AG08396 (cell line): Measurements from ENCODE around the gene OVCH1.
A peak's percentile ranks its signal among the peaks of the same experiment; 100 is the strongest.
"Not testable (repeated sequence)": the region's sequence is repeated elsewhere in the genome, so short reads cannot be mapped to it uniquely, and the experiment has no call there.

Experiments used
- DNase-seq: peaks from one replicate; pipeline ENCODE4 v3.0.0; 2012; ENCODE audit warnings: low spot score, mixed read lengths

OVCH1 gene

DNA sequence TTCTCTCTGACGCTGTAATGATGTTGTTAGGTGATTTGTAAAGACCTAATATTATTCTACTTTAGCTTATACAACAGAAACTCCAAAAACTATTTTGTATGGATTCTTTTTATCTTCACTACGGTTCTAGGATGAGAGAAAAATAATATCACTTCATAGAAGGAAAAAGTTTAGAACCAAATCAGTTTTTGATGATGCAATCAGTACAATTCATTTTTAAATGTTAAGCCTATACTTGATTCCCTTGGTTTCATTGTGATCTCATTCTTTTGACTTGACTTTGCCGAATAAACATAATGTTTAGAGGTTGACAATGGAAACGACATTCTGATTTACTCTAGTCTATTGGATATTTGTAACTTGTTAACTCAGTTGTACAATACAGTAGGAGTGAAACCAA, 91.9 kb downstream of the OVCH1 start:
- no peak for DNase-seq

- DNase-seq, result no peak
These were observed 93.5 kb downstream of the OVCH1 start for GRCh38 chr12:29403991-29404390.

- DNase-seq, result no peak
These were observed 95.0 kb downstream of the OVCH1 start for GRCh38 chr12:29402437-29402836.

DNA sequence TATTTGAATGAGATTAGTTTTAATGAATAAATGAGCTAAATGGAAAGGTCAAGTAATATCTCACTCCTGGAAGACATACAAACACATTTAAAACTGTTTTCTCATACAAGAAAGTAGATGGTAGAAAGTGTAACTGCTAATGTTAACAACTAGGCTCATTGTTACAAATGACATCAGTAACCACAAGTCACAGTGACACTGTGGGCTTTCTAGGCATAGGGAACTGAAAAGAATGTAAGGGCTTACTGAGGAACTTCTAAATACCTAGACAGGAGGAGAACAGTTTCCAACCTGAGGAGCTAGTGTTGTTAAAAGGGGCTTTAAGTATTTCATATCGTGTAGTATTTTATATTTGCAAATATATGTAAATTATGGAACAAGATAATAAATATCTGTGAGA, 99.0 kb downstream of the OVCH1 start:
- no peak for DNase-seq

- DNase-seq, result peak; percentile 63
These were observed 100.7 kb downstream of the OVCH1 start for GRCh38 chr12:29396774-29397173.

GRCh38 chr12:29395356-29395755, 102.1 kb downstream of the OVCH1 start:
- DNase-seq, result no peak

DNA sequence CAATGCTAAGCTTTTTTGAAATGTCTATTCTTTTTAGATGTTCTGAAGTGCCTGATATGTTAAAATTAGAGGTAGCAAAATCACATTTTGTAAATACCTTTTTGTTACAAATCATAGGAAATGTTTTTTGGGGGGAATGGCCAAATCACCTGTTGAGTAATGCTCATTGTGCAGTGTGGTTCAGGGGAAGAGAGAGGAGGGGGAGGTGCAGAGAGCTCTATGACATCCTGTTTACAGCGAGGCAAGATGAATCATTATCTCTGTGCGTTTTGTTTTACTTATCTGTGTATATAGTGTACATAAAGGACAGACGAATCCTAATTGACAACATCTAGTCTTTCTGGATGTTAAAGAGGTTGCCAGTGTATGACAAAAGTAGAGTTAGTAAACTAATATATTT, 107.1 kb downstream of the OVCH1 start:
- not testable (repeated sequence) for DNase-seq

- no peak for DNase-seq
These were observed 108.1 kb downstream of the OVCH1 start for GRCh38 chr12:29389295-29389919.

GRCh38 chr12:29386084-29386680, 111.3 kb downstream of the OVCH1 start:
- DNase-seq, result not testable (repeated sequence)

DNA sequence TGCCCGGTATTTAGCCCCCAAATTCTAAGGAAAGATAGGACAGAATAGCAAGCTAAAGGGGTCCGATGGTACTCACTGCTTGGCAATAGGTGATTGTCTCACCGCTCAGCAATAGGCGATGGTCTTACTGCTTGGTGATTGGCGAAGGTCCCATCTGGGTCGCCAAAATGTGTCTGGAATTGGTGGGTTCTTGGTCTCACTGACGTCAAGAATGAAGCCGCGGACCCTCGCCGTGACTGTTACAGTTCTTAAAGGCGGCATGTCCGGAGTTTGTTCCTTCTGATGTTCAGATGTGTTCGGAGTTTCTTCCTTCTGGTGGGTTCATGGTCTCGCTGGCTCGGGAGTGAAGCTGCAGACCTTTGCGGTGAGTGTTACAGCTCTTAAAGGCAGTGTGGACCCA, 112.3 kb downstream of the OVCH1 start:
- DNase-seq, result not testable (repeated sequence)

GRCh38 chr12:29382251-29382650, 115.2 kb downstream of the OVCH1 start:
- no peak for DNase-seq

GRCh38 chr12:29380536-29381523, 116.7 kb downstream of the OVCH1 start, which contains the start of gene ERGIC2:
Gene ERGIC2, minus strand, starts transcription at chr12:29381172. Its CDS starts 9,539 bp downstream, at chr12:29371633.
- peak; percentile 94 for DNase-seq
